Fibroblast of skin of back (primary cell): ENCODE measurements around the gene MRPL10. TPM values are rescaled to one million over a fixed set of nuclear protein-coding genes. Genes with fewer than 3 reads are reported as not detected.

Experiments
- DNase-seq: peaks from one replicate; pipeline ENCODE4 v3.0.0-alpha.2; 2013
- polyA plus RNA-seq, 2 experiments: library from polyadenylated mRNA; unstranded; fragments of 120-200 nt; gene quantifications; one replicate each; pipeline ENCODE4 v1.2.1, GENCODE V29; 2013; ENCODE audit not compliant: insufficient read length in 2 of 2

MRPL10 gene
- 31.0 TPM for polyA plus RNA-seq (2013, experiment 1 of 2; ENCODE audit: insufficient read length)
- polyA plus RNA-seq (2013, experiment 2 of 2; ENCODE audit: insufficient read length): 30.6 TPM

DNA sequence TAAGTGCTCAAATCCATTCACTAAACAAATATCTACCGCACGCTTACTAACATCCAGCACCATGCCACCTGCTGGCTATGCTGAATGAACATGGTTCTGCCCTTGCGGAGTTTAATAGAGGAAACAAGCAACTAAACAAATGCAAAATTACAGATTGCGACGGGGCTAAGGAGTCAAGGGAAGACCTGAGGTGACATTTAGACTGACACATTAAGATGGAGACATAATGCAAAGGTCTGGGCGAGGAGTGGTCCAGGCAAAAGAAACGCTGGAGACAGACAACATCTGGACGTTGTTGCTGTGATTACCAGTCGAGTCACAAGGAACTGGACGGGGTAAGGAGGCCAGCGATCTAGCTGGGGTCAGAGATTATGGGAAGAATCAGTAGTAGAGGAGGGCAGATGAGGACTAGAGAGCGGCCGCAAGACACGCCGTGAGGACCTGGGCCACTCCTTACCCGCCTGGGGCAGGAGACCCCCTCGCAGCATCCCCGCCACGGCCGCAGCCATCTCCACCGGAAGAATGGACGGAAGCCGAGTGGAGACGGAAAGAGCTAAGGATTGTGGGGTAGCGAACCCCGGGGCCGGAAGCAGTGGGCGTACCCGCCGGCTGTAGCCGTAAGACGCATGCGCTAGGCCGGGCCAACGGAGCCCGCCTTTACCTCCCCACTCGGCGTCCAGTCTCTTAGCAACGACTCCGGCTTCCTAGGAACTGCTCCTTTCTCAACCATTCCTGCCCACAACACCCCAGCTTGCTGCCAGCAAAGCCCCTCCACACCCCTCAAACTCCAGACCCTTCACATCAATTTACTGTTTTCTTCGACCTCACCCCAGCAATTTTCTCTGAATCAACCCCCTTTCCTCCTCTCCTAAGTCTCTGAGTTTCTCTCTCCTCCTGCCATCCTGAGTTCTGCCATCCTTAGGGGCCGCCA, at the start of gene MRPL10, which contains the start of gene LRRC46:
TSS of gene MRPL10 (minus strand) at position 539 of the 931 bp plus-strand sequence. CDS start at position 509, 30 bp downstream.
TSS of gene LRRC46 (plus strand) at position 668 of the 931 bp plus-strand sequence. CDS start 320 bp downstream, outside the sequence.
- peak; percentile 92 for DNase-seq

DNA sequence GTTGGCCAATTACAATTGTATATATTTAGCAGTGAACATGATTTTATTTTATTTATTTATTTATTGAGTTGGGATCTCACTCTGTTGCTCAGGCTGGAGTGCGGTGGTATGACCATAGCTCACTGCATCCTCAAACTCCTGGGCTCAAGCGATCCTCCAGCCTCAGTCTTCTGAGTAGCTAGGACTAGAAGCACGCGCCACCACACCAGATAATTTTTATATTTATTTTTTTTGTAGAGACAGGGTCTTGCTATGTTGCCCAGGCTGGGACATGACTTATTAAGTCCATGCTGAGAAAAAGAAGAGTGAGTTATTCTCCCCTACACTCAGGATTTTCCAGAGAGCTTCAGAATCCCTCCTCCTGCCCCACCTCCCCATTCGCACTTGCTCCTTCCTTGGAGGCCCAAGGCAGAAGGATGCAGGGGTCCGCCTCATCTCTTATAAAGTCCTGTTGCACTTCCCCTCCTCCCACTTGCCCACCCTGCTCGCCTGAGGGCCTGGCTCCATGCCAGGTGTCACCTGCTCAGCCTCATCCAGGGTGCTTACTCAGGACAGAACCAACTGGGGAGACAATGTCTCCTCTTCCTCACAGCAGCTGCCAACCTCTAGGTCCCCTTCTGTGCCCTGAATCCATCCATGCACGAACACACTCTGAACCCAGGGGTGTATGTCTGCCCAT, 48.6 kb upstream of the MRPL10 start:
- DNase-seq: no peak

DNA sequence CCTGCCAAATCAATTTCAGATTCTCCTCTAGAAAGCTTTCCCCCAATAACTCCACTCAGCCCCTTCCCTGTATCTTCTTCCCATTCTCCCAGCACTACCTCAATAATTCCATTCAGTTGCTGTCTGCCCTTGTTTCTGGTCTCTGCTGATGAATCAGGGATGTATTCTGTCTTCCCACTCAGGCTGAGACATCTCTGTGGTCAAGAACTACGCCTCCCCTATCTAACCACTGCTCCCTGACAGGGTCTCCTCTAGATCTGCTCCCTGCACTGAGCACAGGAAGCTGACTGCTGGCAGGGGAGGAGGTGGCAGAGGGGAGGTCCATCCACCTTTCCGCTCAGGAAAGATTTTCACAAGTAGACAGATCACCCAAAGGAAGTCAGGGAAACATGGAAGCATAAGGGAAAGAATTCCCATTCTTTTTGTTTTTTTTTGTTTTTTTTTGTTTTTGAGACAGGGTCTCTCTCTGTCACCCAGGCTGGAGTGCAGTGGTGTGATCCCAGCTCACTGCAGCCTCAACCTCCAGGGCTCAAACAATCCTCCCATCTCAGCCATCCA, 47.8 kb upstream of the MRPL10 start:
- peak; percentile 55 for DNase-seq

DNA sequence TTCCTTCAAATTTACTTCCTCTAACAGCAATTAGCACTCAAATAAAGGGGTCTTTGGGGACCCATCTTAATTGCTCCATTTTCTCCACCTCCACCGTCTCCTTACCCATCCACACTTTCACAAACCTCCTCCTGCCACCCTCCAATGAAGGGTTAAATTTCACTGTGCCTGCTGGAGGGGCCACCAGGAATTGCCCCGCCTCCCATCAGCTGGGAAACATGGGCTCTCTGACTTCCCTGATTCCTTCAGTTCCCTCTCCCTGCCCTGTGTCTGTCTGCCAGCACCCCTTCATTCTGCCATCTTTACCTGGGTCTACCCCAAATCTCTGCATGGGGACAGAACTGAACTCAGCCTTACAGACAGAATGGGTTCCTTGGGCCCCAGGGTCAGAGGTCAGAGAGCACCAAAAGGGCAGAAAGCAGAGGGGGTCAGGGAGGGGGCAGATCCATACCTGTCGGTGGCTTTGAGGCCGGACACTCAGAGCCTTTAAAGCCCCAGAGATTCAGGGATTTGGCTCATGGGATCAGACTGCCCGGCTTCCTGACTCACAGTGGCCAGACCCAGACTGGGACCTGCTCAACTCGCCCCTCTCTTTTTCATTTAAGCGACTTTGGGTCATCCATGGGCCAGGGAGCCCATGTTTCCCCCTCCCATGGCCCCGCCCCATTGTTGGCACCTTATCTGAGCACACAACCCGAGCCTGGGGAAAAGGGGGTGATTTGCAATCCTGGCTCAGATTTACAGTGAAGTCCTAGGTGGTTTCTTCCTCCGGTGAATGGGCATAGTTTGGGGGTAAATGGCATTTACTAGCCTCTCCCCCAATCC, 47.1 kb upstream of the MRPL10 start:
- DNase-seq: no peak

DNA sequence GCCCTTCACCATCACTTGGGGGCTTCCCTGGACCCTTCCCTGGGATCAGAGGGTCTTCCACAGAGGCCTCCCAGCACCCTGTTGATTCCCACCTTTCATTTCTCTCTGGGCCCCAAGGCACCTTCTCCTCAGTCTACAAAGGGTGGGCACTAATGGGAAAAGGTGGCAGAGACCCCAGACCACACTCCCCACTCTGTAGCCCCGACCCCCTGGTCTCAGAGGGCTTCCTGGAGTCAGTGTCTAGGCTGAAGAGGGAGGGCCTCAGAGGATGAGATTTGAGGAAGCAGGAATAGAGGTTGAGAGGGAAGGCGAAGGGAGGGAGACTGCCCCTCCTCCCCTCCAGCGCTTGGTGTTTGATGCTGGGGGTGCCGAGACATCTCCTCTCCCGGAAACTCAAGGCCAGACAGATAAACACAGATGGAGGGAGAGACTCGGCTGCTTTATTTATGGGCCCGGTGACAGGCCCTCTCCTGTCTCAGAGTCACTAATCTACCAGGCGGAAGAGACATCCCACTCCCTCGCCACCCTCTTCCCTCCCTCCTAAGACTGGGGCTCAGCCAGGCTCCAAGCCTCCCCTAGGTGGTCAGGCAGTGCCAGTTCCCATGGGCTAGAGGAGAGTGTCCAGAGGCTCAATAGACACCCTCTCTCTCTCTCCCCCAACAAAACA, 46.2 kb upstream of the MRPL10 start:
- no peak for DNase-seq

DNA sequence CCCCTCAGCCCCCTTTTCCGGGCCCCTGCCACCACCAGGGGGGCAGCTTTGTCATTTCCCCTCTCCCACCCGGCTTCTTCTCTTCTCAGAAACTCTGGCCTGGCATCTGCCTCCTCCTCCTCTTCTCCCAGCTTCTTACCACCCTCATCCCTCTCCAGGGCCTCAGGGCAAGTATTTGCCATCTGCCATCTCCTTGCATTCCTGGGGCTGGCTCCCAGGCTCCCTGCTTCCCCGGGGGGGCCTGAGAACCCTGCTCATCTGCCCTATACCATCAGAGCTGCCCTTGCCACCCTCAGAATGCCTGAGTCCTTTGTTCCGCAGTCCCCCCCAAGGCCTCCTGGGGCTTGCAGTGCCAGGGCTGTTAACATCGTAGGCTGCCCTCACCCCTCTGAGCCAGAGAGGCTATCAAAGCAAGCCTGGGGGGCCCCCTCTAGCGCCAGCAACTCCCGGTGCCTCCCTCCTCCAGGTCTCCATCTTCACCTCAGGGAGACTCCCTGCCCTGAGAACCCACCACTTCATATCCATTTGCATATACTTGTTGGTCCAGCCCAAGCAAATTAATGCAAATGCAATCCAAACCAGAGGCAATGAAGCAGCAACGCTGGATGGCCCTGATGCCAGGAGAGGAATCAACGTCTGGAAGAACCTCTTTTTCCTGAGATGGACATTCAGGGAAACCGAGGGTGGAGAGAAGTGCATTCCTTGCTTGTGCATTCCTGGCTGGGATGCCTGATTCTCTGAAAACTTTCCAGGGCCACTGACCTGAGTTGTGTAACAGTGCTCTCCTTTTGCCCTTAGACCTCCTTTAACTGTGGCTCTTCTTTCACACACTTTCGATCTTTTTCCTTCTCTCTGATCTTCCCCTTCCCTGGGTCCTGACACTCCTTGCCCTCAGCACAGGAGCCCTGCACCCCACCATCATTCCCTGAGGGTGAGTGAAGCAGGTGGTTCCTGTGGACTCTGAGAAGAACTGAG, 44.0 kb upstream of the MRPL10 start:
- no peak for DNase-seq

DNA sequence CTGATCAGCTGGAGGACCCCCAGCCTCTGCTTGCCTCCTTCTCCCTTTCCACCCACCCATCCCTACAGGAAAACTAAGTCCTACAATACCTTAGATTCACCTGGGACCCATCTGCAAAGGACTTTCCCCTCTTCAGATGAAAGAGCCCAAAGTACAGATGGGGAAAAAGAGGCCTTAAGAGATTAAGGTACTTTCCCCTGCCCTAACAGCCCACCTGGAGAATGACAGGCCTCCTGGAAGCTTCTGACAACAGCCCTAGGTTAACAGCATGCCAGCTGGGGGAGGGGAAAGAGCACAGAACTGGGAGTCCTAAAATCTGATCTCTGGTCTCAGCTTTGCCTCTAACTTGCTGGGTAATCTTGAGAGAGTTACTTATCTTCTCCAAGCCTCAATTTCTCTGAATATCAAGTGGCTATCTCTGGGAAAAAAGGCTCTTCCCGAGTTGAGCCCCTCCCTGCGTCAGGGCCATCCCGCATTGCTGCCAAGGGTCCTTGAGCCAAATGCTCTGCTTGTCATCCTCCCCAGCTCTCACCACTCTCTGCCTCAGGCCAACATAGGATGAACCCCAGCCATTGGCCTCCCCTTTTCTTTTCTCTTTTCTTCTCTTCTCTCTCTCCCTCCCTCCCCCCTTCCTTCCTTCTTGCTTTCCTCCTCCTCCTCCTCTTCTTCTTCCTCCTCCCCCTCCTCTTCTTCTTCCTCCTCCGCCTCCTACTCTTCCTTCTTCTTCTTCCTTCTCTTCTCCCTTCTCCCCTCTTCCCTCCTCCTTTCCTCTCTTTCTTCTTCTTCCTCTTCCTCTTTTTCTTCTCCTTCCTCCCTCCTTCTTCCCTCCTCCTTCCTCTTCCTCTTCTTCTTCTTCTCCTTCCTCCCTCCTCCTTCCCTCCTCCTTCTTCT, 42.1 kb upstream of the MRPL10 start:
- no peak for DNase-seq

DNA sequence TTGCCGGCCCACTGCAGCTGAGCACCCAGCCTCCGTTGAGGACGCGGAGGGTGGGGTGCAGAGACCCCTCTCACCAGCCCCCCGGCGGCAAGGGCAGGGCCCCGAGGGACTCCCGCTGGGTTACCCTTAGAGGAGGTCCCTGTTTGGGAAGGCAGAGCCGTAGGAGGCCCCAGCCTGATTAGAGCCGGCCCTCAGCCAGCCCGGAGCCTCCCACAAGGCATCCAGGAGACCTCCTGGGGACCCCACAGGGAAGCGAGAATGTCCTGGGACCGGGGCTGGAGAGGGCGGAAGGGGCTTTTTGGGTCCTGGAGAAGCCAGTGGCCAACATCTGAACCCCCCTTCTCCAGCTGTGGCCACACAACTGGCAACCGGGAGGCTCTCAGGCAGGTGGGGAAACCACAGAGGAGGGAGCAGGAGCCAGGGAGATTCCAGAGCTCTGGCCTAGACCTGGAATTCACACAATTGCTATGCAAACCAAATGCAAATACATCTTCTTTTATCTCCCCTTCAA, 41.4 kb upstream of the MRPL10 start:
- no peak for DNase-seq

DNA sequence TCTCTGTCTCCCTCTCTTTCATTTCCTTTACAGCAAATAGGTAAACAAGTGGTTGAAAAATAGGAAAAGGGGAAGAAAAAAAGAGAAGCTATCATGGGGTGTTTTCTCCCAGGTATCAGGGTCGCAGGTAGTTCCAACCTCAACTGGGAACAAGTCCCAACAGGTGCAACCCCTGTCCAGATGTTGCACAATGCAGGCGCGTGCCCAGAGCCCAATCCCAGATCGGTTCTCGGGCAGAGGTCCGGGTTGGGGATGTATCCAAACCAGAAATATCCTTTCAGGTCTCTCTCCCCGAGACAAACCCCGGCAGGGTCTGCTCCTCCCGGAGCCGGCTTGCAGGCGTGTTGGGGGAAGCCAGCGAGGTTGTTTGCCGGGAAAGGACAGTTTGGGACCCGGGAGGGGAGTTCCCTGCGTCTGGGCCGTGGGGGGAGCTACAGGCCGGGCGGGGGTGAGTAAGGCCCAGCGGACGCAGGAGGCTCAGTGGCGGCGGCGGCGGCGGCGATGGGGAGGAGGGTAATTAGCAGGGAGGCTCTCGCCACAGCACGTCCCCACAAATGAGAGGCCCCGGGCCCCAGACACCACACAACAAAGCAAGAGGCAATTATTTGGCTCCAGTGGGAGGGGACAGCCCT, 40.8 kb upstream of the MRPL10 start:
- no peak for DNase-seq

DNA sequence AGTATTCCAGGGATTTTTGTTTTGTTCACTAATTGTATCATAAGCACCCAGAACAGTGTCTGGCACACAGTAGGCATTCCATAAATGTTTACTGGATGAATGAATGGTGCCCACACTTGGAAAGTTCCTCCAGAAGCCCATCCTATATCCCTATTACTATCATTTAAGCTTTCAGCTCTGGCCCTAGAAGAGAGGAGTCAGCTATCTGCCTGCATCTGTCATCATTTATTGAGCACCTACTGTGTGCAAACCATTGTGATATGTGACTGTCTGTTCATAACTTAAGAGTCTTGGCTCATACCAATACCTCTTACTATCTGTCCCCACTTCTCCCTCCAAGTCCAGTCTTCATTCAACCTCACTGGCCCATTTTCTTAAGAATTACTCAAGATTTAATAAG, 39.7 kb upstream of the MRPL10 start:
- DNase-seq: no peak

DNA sequence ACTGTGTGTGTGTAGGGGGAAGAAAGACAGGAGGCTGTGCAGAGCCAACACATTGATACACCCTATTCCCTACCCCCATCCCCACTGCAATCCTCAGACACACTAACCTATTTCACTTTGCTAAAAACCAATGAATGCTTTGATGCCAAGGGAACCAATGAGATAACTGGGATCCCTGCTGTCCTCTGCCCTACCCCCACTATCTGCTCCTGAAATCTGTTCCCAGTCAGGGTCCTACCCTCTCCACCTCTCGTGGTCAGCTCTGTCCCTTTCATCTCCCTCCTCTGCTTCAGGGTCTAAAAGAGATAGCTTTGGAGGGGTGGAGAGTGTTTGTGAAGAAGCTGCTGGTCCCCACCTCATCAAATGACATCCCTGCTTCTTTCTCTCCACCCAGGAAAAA, 38.7 kb upstream of the MRPL10 start:
- no peak for DNase-seq

DNA sequence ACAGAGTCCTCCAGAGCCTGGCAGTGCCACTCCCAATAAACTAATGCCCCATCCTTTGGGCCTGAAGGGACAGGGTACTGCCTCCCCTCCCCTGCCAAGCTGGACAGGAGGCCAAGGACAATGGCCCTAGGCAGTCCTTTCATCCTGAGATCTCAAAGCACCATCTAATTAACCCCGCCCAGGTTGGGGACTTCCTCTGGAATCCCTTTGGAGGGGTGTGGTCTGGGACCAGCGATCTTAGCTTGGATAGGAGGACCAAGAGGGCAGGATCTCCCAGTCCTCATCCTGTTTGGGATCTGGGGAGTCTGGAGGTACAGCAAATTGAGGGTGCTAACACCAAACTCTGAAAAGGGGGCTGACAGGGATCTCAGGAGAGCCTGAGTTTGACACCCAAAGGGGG, 37.8 kb upstream of the MRPL10 start:
- DNase-seq: no peak

DNA sequence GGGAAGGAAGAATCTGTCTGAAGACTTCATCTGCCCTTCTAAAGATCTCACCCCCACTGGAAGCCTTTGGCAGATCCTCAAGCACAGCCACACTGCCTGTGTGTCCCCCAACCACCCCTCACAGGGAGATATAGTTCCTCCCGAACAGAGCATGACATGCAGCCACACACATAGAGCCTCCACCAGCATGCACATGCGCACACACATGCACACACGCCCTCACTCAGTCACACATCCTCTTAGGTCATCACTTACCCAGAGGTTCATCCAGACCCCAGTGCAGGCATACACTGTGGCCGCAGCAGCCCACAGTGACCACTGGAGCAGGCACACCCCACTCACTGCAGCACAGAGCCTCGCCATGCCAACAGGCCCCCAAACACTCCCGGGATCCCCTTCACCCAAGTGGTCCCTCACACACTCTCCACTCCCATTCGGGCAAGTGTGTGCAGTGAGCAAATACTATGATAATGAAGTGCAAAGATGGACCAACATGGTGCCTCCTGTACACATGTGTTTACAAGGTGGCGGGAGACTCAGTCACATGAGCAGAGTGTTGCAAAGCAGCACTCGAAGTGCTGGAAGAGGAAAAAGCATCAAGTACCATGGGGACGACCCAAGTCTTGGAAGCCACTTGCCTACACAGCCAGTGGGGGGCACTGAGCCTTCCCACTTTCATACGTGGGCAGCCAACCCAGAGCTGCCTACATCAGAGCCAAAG, 36.6 kb upstream of the MRPL10 start:
- DNase-seq: no peak

DNA sequence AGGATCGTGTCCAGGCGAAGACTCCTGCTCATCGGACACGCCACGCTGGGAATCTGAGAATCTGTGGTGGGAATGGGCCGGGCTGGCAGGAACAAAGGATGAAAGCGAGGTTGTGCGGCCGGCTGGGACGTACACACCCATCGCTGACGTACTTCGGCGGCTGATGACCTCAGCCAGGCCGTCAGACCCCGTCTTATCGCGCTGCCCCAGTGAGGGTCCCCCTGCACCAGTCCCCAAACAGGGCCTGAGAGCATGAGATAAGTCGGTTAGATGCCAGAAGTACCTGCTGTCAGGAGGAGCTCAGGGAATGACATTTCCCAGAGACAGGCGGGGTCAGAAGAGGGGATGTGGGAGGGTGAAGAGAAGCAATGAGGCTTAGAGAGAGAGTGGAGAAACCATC, 35.6 kb upstream of the MRPL10 start:
- DNase-seq: no peak

DNA sequence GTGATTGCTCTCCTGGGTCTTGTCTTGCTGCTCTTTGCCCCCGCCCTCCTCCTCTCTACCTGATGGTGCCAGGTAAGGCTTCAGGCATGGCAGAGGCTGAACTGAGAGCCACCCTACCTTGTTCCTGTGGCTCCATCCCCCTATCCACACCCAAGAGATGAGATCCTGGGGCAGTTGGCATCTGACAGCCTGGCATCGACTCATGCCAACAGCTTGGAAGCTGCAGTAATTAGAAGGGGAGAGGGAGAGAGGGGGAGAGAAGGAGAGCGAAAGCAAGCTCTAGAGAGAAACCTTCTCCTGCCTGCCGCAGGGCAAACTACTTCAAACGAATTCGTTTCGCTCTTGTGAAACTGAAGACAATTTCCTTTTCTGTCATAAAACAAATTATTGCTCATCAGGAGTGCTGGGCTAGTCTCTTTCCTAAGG, 33.5 kb upstream of the MRPL10 start:
- DNase-seq: no peak

DNA sequence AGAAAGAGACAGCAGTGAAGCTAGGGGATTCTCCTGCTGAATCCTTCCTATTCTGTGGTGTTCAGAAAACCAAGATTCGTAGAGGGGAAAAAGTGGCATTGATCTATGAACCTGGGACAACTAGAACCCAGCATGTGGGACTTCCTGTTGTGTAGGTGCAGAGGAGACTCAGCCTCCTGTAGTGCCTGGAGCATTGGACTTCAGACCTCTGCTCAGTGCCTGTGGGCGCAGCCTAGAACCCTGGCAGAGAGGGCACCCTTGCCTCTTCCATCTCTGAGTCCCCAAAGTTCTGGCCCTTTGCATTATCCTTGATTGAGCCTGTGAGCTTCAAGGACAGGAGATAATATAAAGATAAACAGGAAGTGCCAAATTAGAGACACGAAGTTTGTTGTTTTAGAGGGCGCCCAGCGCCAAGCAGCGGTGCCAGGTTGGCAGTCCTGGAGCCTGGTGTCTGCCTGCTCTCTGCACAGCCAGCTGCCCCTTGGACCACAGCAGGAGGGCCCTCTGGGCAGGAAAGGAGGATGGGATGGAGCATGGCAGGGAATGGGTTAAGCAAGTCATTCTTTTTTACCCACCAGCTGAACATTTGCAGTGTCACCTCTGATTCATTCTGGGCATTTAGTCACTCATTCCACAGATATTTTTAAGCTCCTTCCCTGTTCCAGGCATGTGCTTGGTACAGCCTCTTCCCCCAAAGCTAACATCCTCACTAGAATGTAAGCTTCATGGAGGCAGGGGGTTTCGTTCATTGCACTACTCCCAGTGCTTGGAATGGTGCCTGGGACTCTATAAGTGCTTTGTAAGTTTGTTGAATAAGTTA, 31.5 kb upstream of the MRPL10 start:
- peak; percentile 92 for DNase-seq

DNA sequence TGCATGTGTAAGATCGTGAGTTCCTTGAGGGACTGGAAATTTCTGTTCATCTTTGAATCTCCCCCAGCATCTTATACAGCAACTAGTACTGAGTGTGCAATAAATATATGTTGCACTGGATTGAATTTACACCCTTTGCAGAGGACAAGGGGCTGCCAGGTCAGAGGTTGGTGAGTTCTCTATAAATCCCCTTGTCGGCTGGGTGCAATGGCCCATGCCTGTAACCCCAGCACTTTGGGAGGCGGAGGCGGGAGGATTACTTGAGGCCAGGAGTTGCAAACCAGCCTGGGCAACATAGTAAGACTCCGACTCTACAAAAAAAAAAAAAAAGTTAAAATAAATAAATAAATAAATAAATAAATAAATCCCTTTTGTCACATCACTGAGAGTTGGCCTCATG, 29.0 kb upstream of the MRPL10 start:
- no peak for DNase-seq
